OCI-LY1 (cell line): Measurements from ENCODE around the gene RAD52.

ENCODE experiments used
- EZH2 ChIP-seq: fragments of 200-600 bp; sonication (generic), shearing (Covaris generic); IDR thresholded peaks from 2 replicates; pipeline ENCODE4 v1.8.0; 2017; ENCODE audit warnings: borderline replicate concordance, mixed run types, mild to moderate bottlenecking, antibody characterized with exemption, low read length, moderate library complexity, mixed read lengths
- TF ChIP-seq, protein P1 (sequence below): fragments of 200-600 bp; sonication (generic), shearing (Covaris generic); IDR thresholded peaks from 2 replicates; pipeline ENCODE4 v1.5.1; 2017; ENCODE audit warnings: mild to moderate bottlenecking, antibody characterized with exemption, low read length, moderate library complexity, mixed read lengths

DNA sequence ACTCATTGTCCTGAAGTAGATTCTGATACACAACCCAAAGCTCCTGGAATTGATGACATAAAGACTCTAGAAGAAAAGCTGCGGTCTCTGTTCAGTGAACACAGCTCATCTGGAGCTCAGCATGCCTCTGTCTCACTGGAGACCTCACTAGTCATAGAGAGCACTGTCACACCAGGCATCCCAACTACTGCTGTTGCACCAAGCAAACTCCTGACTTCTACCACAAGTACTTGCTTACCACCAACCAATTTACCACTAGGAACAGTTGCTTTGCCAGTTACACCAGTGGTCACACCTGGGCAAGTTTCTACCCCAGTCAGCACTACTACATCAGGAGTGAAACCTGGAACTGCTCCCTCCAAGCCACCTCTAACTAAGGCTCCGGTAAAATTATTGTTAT is 63.8 kb downstream of the RAD52 start:
- TF ChIP-seq, protein P1, sequence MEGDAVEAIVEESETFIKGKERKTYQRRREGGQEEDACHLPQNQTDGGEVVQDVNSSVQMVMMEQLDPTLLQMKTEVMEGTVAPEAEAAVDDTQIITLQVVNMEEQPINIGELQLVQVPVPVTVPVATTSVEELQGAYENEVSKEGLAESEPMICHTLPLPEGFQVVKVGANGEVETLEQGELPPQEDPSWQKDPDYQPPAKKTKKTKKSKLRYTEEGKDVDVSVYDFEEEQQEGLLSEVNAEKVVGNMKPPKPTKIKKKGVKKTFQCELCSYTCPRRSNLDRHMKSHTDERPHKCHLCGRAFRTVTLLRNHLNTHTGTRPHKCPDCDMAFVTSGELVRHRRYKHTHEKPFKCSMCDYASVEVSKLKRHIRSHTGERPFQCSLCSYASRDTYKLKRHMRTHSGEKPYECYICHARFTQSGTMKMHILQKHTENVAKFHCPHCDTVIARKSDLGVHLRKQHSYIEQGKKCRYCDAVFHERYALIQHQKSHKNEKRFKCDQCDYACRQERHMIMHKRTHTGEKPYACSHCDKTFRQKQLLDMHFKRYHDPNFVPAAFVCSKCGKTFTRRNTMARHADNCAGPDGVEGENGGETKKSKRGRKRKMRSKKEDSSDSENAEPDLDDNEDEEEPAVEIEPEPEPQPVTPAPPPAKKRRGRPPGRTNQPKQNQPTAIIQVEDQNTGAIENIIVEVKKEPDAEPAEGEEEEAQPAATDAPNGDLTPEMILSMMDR: no peak
- no peak for TF ChIP-seq EZH2
